ENCODE measurements around the gene XRCC6. TPM values are rescaled to one million over a fixed set of nuclear protein-coding genes. Genes with fewer than 3 reads are reported as not detected.

Gene XRCC6
- total and polyA plus RNA-seq, 10 donors: 93.6 to 183 (median 152) TPM

- Histone ChIP-seq H3K4me3 (no peak overlapping the region), H3K4me1 (peaks cover 9 to 22% (median 14%) of the 10 kb centered on the region in 6 donors), H3K9me3 (no peaks in the 10 kb centered on the region), H3K27me3 (replicated peaks in 1 of 7) (no peaks in the 10 kb centered on the region), H3K27ac (no peak overlapping the region), H3K36me3 (peaks cover 0 to 59% (median 37%) of the 10 kb centered on the region in 6 donors)
- no peak for DNase-seq
- intact Hi-C loops (cut with DNase I; ENCODE audit: low total_unique reads): no loop called here
- TF ChIP-seq POLR2A (IDR thresholded peaks at IDR 0.05): no peak
- 91 to 97% (median 94%) methylated on average over 6 of the region's 6 CpGs for WGBS, 5 donors
Measured at GRCh38 chr22:41584881-41585280, 36.2 kb upstream of the XRCC6 start.

GRCh38 chr22:41585898-41586297 is 35.2 kb upstream of the XRCC6 start:
- 93 to 100% (median 96%) methylated on average over 7 of the region's 7 CpGs for WGBS, 5 donors
- no peak for DNase-seq
- Histone ChIP-seq H3K27me3 (replicated peaks in 1 of 7) (no peaks in the 10 kb centered on the region), H3K27ac (no peak overlapping the region), H3K4me1 (peaks cover 10 to 31% (median 20%) of the 10 kb centered on the region in 6 donors), H3K4me3 (no peak overlapping the region), H3K9me3 (no peaks in the 10 kb centered on the region), H3K36me3 (peaks cover 0 to 49% (median 34%) of the 10 kb centered on the region in 6 donors)
- TF ChIP-seq POLR2AphosphoS5 (IDR thresholded peaks at IDR 0.05) (no peak), POLR2A (IDR thresholded peaks at IDR 0.05) (no peak), CTCF (IDR thresholded peaks at IDR 0.05 in 8 of 11, conservative IDR thresholded peaks at IDR 0.05 in 3 of 11) (no peak)
- intact Hi-C loops (cut with DNase I; ENCODE audit: low total_unique reads): no loop called here

GRCh38 chr22:41587347-41587723 is 33.8 kb upstream of the XRCC6 start:
- no peak for DNase-seq
- peaks cover 0 to 35% (median 25%) of the 10 kb centered on the region in 6 donors for H3K36me3 ChIP-seq
- no peaks in the 10 kb centered on the region for H3K27me3 ChIP-seq (replicated peaks in 1 of 7)
- no peak overlapping the region for H3K4me3 ChIP-seq
- 94 to 98% (median 96%) methylated on average over 7 of the region's 7 CpGs for WGBS, 5 donors
- H3K9me3 ChIP-seq: no peaks in the 10 kb centered on the region
- TF ChIP-seq POLR2A (IDR thresholded peaks at IDR 0.05): no peak
- TF ChIP-seq CTCF (IDR thresholded peaks at IDR 0.05 in 8 of 11, conservative IDR thresholded peaks at IDR 0.05 in 3 of 11): no peak
- no peak for TF ChIP-seq POLR2AphosphoS5 (IDR thresholded peaks at IDR 0.05)
- intact Hi-C loops (cut with DNase I; ENCODE audit: low total_unique reads): no loop called here
- no peak overlapping the region for H3K27ac ChIP-seq
- H3K4me1 ChIP-seq: peaks cover 10 to 32% (median 20%) of the 10 kb centered on the region in 6 donors

GRCh38 chr22:41589391-41590241 is 31.5 kb upstream of the XRCC6 start, which contains the start of gene PMM1:
Gene PMM1, minus strand, starts transcription at chr22:41589840. Its CDS starts 35 bp downstream, at chr22:41589805.
- peak; percentile 100 for DNase-seq
- H3K36me3 ChIP-seq: peaks cover 0 to 12% (median 4%) of the 10 kb centered on the region in 6 donors
- WGBS, 5 donors: 0 to 2% (median 1%) methylated on average over 33 to 61 of the region's 61 CpGs
- intact Hi-C loops (cut with DNase I; ENCODE audit: low total_unique reads): no loop called here
- H3K4me1 ChIP-seq: peaks cover 10 to 32% (median 20%) of the 10 kb centered on the region in 6 donors
- H3K27me3 ChIP-seq (replicated peaks in 1 of 7): no peaks in the 10 kb centered on the region
- TF ChIP-seq POLR2A (IDR thresholded peaks at IDR 0.05) (peak; percentile 7 to 84 (median 68)), CTCF (IDR thresholded peaks at IDR 0.05 in 8 of 11, conservative IDR thresholded peaks at IDR 0.05 in 3 of 11) (no peak), POLR2AphosphoS5 (IDR thresholded peaks at IDR 0.05) (peak; percentile 96 to 97 (median 97))
- peak within 1 kb of the TSS; percentile 53 to 96 (median 78) for H3K4me3 ChIP-seq
- peak within 1 kb of the TSS; percentile 51 to 86 (median 78) for H3K27ac ChIP-seq
- H3K9me3 ChIP-seq: no peaks in the 10 kb centered on the region
